ENCODE results near the gene OR2J2. TPM values are rescaled to one million over a fixed set of nuclear protein-coding genes. Genes with fewer than 3 reads are reported as not detected.

OR2J2 gene
- total and polyA plus RNA-seq, 2 of the 13 experiments (the other 11 are each of a cell fraction or from before 2014, with no cell fraction given), result 0.36 TPM; not detected in 1

DNA sequence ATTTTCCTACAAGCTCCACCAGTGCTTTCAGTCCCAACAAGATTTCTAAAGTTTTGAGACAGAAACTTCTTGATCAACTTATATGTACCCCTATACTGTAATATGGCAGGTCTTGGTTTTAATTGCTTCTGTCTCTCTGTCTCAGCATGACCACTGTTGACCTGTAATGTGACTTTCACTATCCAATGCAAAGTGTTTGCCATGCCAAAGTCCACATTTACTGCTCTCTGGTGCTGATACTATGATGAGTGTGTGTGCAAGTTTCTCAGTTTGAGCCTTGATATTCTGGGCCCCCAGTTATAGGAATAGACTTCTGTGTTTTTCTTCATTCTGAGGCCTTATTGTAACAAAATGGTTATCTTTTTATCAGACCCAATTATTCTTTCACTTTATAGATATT, 45.8 kb downstream of the OR2J2 start (continued):
- TF ChIP-seq, protein P1, sequence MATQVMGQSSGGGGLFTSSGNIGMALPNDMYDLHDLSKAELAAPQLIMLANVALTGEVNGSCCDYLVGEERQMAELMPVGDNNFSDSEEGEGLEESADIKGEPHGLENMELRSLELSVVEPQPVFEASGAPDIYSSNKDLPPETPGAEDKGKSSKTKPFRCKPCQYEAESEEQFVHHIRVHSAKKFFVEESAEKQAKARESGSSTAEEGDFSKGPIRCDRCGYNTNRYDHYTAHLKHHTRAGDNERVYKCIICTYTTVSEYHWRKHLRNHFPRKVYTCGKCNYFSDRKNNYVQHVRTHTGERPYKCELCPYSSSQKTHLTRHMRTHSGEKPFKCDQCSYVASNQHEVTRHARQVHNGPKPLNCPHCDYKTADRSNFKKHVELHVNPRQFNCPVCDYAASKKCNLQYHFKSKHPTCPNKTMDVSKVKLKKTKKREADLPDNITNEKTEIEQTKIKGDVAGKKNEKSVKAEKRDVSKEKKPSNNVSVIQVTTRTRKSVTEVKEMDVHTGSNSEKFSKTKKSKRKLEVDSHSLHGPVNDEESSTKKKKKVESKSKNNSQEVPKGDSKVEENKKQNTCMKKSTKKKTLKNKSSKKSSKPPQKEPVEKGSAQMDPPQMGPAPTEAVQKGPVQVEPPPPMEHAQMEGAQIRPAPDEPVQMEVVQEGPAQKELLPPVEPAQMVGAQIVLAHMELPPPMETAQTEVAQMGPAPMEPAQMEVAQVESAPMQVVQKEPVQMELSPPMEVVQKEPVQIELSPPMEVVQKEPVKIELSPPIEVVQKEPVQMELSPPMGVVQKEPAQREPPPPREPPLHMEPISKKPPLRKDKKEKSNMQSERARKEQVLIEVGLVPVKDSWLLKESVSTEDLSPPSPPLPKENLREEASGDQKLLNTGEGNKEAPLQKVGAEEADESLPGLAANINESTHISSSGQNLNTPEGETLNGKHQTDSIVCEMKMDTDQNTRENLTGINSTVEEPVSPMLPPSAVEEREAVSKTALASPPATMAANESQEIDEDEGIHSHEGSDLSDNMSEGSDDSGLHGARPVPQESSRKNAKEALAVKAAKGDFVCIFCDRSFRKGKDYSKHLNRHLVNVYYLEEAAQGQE (IDR thresholded peaks at IDR 0.05; ENCODE audit: borderline replicate concordance in 1 of 2, low read depth in 1 of 2, low read length in 2 of 2), result no peak
- TF ChIP-seq ZNF317 (CRISPR knock-in tag; IDR thresholded peaks at IDR 0.05), result no peak
- TF ChIP-seq ZIK1 (CRISPR knock-in tag; IDR thresholded peaks at IDR 0.05; ENCODE audit: borderline replicate concordance, low read depth), result no peak
- TF ChIP-seq HDAC2 (CRISPR knock-in tag; IDR thresholded peaks at IDR 0.05), result peak; percentile 28; the same call in 1 of the 2 replicates
- 0 out of 2 replicates have a peak, but pooled peaks have one; percentile 27 for TF ChIP-seq HMG20A (CRISPR knock-in tag; IDR thresholded peaks at IDR 0.05; ENCODE audit: borderline replicate concordance)
- TF ChIP-seq, protein P2, sequence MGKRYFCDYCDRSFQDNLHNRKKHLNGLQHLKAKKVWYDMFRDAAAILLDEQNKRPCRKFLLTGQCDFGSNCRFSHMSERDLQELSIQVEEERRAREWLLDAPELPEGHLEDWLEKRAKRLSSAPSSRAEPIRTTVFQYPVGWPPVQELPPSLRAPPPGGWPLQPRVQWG (CRISPR knock-in tag; IDR thresholded peaks at IDR 0.05; ENCODE audit: borderline replicate concordance, low read depth), result no peak
- TF ChIP-seq ZNF441 (CRISPR knock-in tag; IDR thresholded peaks at IDR 0.05; ENCODE audit: borderline replicate concordance), result no peak
- no peak for TF ChIP-seq KMT2A (CRISPR knock-in tag; IDR thresholded peaks at IDR 0.05)
- TF ChIP-seq FOXO1 (CRISPR knock-in tag; IDR thresholded peaks at IDR 0.05), result no peak; the same call in 1 of the 2 replicates
- TF ChIP-seq, protein P3, sequence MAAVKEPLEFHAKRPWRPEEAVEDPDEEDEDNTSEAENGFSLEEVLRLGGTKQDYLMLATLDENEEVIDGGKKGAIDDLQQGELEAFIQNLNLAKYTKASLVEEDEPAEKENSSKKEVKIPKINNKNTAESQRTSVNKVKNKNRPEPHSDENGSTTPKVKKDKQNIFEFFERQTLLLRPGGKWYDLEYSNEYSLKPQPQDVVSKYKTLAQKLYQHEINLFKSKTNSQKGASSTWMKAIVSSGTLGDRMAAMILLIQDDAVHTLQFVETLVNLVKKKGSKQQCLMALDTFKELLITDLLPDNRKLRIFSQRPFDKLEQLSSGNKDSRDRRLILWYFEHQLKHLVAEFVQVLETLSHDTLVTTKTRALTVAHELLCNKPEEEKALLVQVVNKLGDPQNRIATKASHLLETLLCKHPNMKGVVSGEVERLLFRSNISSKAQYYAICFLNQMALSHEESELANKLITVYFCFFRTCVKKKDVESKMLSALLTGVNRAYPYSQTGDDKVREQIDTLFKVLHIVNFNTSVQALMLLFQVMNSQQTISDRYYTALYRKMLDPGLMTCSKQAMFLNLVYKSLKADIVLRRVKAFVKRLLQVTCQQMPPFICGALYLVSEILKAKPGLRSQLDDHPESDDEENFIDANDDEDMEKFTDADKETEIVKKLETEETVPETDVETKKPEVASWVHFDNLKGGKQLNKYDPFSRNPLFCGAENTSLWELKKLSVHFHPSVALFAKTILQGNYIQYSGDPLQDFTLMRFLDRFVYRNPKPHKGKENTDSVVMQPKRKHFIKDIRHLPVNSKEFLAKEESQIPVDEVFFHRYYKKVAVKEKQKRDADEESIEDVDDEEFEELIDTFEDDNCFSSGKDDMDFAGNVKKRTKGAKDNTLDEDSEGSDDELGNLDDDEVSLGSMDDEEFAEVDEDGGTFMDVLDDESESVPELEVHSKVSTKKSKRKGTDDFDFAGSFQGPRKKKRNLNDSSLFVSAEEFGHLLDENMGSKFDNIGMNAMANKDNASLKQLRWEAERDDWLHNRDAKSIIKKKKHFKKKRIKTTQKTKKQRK (IDR thresholded peaks at IDR 0.05; ENCODE audit: low read length), result no peak
- TF ChIP-seq ZNF331 (CRISPR knock-in tag; IDR thresholded peaks at IDR 0.05), result peak; percentile 48; the same call in 1 of the 2 replicates
- no peak for TF ChIP-seq HNRNPL (IDR thresholded peaks at IDR 0.05; ENCODE audit: low read depth, low read length)
- TF ChIP-seq BCL6 (CRISPR knock-in tag; IDR thresholded peaks at IDR 0.05), result no peak
- TF ChIP-seq TBX3 (IDR thresholded peaks at IDR 0.05; ENCODE audit: borderline replicate concordance), result no peak
- TF ChIP-seq EHMT2 (IDR thresholded peaks at IDR 0.05; ENCODE audit: borderline replicate concordance, low read depth, low read length), result 0 out of 2 replicates have a peak, but pooled peaks have one; percentile 37
- TF ChIP-seq GABPA (IDR thresholded peaks at IDR 0.05; ENCODE audit: low read depth, low read length), result no peak
- no peak for TF ChIP-seq GABPA (CRISPR knock-in tag; IDR thresholded peaks at IDR 0.05; ENCODE audit: low read depth)
- TF ChIP-seq KDM3A (CRISPR knock-in tag; IDR thresholded peaks at IDR 0.05; ENCODE audit: low read depth), result no peak
- TF ChIP-seq NFIC (IDR thresholded peaks at IDR 0.05; ENCODE audit: low read length), result no peak
- TF ChIP-seq MYC (CRISPR knock-in tag; IDR thresholded peaks at IDR 0.05; ENCODE audit: borderline replicate concordance), result no peak
- 0 out of 2 replicates have a peak, but pooled peaks have one; percentile 35 for TF ChIP-seq KDM6A (CRISPR knock-in tag; IDR thresholded peaks at IDR 0.05; ENCODE audit: low read depth)
- TF ChIP-seq SMAD1 (CRISPR knock-in tag; IDR thresholded peaks at IDR 0.05; ENCODE audit: borderline replicate concordance, low read depth), result no peak
